Measurements from ENCODE around the gene CSGALNACT2. TPM values are rescaled to one million over a fixed set of nuclear protein-coding genes. Genes with fewer than 3 reads are reported as not detected.
"Not testable (repeated sequence)": the region's sequence is repeated elsewhere in the genome, so short reads cannot be mapped to it uniquely, and the experiment has no call there.

CSGALNACT2 gene, protein sequence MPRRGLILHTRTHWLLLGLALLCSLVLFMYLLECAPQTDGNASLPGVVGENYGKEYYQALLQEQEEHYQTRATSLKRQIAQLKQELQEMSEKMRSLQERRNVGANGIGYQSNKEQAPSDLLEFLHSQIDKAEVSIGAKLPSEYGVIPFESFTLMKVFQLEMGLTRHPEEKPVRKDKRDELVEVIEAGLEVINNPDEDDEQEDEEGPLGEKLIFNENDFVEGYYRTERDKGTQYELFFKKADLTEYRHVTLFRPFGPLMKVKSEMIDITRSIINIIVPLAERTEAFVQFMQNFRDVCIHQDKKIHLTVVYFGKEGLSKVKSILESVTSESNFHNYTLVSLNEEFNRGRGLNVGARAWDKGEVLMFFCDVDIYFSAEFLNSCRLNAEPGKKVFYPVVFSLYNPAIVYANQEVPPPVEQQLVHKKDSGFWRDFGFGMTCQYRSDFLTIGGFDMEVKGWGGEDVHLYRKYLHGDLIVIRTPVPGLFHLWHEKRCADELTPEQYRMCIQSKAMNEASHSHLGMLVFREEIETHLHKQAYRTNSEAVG
- total RNA-seq = 24.7 and 25.9 TPM in 2 replicates

DNA sequence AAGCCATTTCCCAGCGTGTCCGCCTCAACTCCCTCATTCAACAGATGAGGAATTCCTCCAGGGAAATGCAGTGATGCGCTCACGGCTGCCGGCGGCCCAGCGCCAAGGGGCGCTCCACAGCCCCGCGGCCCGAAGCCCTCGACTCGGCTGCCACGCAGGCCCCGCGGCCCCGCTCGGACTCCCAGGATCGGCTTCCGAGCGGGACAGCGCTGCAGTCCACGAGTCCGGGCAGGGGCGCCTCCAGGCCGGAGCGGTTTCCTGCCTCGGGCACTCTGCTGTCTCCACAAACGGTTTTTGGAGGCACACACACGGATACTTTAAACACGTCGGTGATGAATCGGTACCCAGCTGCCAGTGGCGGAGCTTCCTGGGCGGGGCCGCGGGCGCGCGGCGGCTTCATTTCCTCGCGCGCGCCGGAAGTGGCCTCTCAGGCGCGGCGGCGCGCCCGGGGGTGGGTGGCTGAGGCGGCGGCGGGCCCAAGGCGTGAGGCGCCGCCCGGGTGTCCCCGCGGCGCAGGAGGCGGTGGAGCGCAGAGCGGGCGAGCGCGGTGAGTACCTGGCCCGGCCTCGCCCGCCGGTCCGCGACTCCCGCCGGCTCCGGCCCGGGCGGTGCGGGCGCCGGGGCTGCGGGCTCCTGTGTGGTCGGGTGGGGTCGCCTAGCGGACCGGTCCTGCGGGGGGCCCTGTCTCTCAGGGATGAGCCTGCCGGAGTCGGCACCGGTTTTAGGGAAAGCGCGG, at the start of gene CSGALNACT2:
TSS of gene CSGALNACT2 (plus strand) at position 425 of the 736 bp plus-strand sequence. CDS start 16,705 bp downstream, outside the sequence.
- intact Hi-C loops (cut with micrococcal nuclease) = loop anchor here (1.0 to 10.0 kb wide), 7 partner anchors 9 to 583 kb away; partner anchors contain the start of gene BMS1
- no peaks in the 10 kb centered on the region for H3K9me3 Mint-ChIP-seq
- H3K36me3 Mint-ChIP-seq (ENCODE audit: low read depth) = peaks cover 25% of the 10 kb centered on the region
- H3K27ac Mint-ChIP-seq = peak within 1 kb of the TSS; percentile 99
- peak; percentile 97 for DNase-seq
- peak within 1 kb of the TSS; percentile 98 for H3K4me3 Mint-ChIP-seq
- H3K27me3 Mint-ChIP-seq = no peaks in the 10 kb centered on the region
- peaks cover 59% of the 10 kb centered on the region for H3K4me1 Mint-ChIP-seq

DNA sequence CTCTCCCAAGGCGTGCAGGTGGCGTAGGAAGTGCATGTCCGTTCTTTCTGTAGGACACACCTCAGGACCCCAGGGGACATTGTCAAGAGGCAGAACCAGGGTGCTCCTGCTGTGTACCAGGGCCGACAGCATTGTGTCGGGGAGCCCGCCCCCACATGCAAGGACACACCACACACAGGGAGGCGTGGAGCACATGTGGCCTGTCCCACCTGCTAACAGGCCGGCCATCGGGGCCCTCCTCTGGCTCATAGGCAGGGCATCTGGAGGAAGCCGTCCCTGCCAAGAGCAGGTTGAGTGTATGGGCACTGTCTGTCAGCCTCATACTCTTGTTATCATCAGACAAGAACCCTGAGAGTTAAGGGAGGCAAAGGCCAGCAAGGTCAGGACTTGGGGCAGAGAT, 48.7 kb upstream of the CSGALNACT2 start:
- Mint-ChIP-seq H3K27ac (no peak overlapping the region), H3K27me3 (peaks cover 20% of the 10 kb centered on the region), H3K36me3 (ENCODE audit: low read depth) (no peaks in the 10 kb centered on the region), H3K4me1 (peaks cover 2% of the 10 kb centered on the region), H3K4me3 (no peak overlapping the region), H3K9me3 (no peaks in the 10 kb centered on the region)
- DNase-seq = no peak
- intact Hi-C loops (cut with micrococcal nuclease) = no loop called here

DNA sequence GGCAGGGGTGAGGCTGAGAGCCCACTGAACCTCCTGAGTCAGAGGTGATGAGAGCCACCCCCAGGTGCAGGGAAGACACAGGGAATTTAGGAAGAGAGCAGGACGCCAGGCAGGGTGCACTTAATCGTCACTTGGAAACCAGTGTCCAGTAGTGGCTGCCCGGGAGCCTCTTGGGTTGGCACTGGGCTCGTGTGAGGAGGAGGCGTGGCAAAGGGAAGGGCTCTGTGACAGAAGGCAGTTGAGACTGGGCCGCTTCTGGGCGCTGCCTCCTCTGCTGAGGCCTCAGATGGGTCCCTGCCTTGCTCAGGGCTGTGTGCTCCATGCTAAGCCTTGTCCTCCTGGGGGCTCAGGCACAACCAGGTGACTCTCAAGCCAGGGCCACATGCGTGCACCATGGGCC, 48.1 kb upstream of the CSGALNACT2 start:
- no peak overlapping the region for H3K4me3 Mint-ChIP-seq
- H3K9me3 Mint-ChIP-seq = no peaks in the 10 kb centered on the region
- peaks cover 2% of the 10 kb centered on the region for H3K4me1 Mint-ChIP-seq
- DNase-seq = no peak
- H3K27me3 Mint-ChIP-seq = peaks cover 20% of the 10 kb centered on the region
- intact Hi-C loops (cut with micrococcal nuclease) = no loop called here
- no peak overlapping the region for H3K27ac Mint-ChIP-seq
- H3K36me3 Mint-ChIP-seq (ENCODE audit: low read depth) = no peaks in the 10 kb centered on the region

DNA sequence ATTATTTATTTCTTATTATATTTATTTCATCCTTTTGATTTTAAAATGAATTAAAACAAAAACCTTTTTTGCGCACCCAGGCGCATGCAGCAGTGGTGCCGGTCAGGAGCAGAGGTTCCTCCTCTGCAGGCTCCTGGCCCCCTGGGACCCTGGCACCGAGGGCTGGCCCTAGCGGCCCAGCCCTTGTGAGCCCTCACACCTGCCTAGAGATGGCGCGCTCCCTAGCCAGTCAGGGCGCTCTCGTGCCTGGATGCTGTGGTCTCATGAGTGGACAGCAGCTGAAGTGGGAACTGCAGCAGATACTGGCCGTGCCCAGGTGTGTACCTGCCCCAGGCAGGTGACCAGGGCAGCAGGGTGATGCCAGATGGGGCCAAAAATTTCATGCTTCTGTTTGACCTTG, 47.6 kb upstream of the CSGALNACT2 start:
- intact Hi-C loops (cut with micrococcal nuclease) = no loop called here
- Mint-ChIP-seq H3K36me3 (ENCODE audit: low read depth) (no peaks in the 10 kb centered on the region), H3K27ac (no peak overlapping the region), H3K4me3 (no peak overlapping the region), H3K9me3 (no peaks in the 10 kb centered on the region), H3K27me3 (peaks cover 20% of the 10 kb centered on the region), H3K4me1 (peaks cover 2% of the 10 kb centered on the region)
- DNase-seq = no peak

DNA sequence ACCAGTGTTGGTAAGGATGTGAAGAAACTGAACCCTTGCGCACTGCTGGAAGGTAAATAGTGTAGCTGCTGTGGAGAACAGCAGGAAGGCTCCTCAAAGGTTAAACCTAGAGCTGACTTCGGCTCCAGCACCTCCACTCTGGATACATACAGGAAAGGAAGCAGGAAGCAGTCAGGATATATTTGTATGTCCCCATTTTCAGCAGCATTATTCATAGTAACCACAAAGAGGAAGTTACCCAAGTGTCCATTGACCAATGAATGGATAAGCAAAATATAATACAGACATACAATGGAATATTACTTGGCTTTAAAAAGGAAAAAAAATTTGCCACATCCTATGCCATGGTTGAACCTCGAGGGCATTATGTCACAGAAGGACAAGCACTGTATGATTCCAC, 46.4 kb upstream of the CSGALNACT2 start:
- Mint-ChIP-seq H3K9me3 (no peaks in the 10 kb centered on the region), H3K36me3 (ENCODE audit: low read depth) (no peaks in the 10 kb centered on the region), H3K4me1 (peaks cover 2% of the 10 kb centered on the region), H3K4me3 (no peak overlapping the region), H3K27ac (no peak overlapping the region), H3K27me3 (peaks cover 20% of the 10 kb centered on the region)
- intact Hi-C loops (cut with micrococcal nuclease) = no loop called here
- DNase-seq = no peak

DNA sequence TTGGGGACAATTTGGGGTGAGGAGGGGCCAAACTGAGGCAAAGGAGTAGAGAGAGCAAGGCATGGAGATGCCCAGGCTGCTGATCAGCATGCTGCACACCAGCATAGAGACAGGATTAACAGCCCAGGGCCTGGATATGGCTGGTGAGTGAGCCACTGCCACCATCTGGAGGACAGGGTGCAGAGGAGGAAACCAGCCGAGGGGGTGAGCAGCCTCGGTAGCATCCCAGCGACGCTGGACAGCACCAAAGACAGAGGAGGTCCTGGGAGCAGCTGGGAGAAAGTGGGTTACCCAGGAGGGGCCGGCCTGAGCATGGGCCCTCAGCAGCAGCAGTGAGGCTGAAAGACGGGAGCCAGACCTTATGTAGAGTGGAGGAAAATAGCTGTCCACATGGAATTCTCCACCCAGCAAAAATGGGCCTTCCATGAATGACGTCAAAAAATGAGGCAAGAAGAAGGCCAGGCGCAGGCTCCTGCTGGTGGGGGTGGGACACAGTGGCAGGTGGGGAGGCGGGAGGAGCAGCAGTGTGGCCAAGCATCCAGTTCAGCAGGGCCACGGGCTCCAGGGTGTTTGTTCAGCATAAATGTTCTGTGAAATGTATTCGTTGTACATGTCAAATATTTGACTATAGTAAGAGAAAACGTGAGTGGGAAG, 44.7 kb upstream of the CSGALNACT2 start:
- H3K9me3 Mint-ChIP-seq = no peaks in the 10 kb centered on the region
- no peaks in the 10 kb centered on the region for H3K36me3 Mint-ChIP-seq (ENCODE audit: low read depth)
- no peak overlapping the region for H3K27ac Mint-ChIP-seq
- no peak for DNase-seq
- H3K4me3 Mint-ChIP-seq = no peak overlapping the region
- H3K4me1 Mint-ChIP-seq = peaks cover 2% of the 10 kb centered on the region
- peaks cover 20% of the 10 kb centered on the region for H3K27me3 Mint-ChIP-seq
- intact Hi-C loops (cut with micrococcal nuclease) = no loop called here

DNA sequence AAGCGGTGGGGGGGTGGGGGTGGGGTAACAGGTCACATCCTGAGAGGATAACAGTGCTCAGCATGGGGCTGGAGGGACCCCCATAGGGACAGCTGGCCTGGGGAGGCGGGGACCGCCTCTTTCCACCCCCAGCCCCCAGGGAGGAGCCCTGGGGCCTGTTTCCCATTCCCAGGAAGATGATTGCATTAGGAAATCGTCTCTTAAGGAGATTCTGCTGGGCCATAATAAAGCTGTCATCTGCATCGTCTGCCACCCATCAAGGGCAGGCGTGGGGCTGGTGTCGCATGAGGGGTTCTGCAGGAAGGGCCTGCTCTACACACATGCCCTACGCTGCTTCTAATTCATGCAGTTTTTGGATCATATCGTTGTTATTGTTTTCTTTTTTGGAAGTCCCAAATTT, 44.2 kb upstream of the CSGALNACT2 start:
- Mint-ChIP-seq H3K4me3 (no peak overlapping the region), H3K9me3 (no peaks in the 10 kb centered on the region), H3K27ac (no peak overlapping the region), H3K4me1 (peaks cover 2% of the 10 kb centered on the region), H3K27me3 (peaks cover 20% of the 10 kb centered on the region), H3K36me3 (ENCODE audit: low read depth) (no peaks in the 10 kb centered on the region)
- intact Hi-C loops (cut with micrococcal nuclease) = no loop called here
- DNase-seq = no peak

DNA sequence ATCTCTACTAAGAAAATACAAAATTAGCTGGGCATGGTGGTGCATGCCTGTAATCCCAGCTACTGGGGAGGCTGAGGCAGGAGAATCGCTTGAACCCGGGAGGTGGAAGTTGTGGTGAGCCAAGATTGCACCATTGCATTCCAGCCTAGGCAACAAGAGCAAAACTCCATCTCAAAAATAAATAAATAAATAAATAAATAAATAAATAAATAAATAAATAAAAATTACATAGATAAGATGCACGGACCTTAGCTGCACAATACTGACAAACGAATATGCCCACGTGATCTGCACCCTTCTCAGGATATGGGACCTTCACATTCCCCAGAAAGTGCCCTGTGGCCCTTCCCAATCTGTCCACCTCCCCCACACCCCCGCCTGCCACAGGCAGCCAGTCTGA, 38.9 kb upstream of the CSGALNACT2 start:
- H3K27me3 Mint-ChIP-seq = peaks cover 23% of the 10 kb centered on the region
- H3K27ac Mint-ChIP-seq; DNase-seq; intact Hi-C loops (cut with micrococcal nuclease); H3K4me3 Mint-ChIP-seq; H3K4me1 Mint-ChIP-seq; H3K36me3 Mint-ChIP-seq (ENCODE audit: low read depth); H3K9me3 Mint-ChIP-seq: not testable (repeated sequence)

DNA sequence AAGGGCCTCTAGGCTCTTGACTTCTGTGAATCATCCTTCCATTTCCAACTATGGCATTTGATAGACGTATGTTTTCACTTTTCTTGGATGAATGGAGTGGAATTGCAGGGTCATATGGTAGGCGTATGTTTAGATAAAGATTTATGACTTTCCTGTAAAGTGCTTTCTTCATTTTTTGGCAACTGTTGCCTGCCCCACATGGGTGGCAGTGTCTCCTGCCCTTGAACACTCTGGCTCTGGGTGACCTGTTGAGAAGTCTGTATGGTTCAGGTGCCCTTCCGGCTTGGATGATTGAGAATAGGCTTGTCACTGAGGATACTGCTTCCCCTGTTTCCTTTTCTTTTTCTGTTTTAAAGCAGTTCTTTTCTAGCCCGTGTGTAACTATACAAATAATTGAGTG, 38.3 kb upstream of the CSGALNACT2 start:
- Mint-ChIP-seq H3K4me3 (no peak overlapping the region), H3K27ac (no peak overlapping the region), H3K4me1 (peaks cover under 1% of the 10 kb centered on the region), H3K36me3 (ENCODE audit: low read depth) (no peaks in the 10 kb centered on the region), H3K27me3 (peaks cover 23% of the 10 kb centered on the region), H3K9me3 (no peaks in the 10 kb centered on the region)
- intact Hi-C loops (cut with micrococcal nuclease) = loop anchor here (10.0 kb wide), 1 partner anchor 545 kb away; no protein-coding TSS in a partner anchor
- no peak for DNase-seq

DNA sequence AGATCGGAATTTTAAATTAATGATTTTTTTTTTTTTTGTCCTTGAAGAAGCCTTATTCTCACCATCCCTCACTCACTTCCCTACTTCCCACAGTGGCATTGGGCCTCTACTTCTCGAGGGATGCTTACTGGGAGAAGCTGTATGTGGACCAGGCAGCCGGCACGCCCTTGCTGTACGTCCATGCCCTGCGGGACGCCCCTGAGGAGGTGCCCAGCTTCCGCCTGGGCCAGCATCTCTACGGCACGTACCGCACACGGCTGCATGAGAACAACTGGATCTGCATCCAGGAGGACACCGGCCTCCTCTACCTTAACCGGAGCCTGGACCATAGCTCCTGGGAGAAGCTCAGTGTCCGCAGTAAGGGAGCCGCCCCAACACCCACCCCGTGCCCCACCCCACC, 37.9 kb upstream of the CSGALNACT2 start:
- H3K9me3 Mint-ChIP-seq = no peaks in the 10 kb centered on the region
- no peak for DNase-seq
- intact Hi-C loops (cut with micrococcal nuclease) = loop anchor here (10.0 kb wide), 1 partner anchor 546 kb away; no protein-coding TSS in a partner anchor
- H3K27ac Mint-ChIP-seq = no peak overlapping the region
- H3K27me3 Mint-ChIP-seq = peaks cover 25% of the 10 kb centered on the region
- H3K4me1 Mint-ChIP-seq = peaks cover 4% of the 10 kb centered on the region
- no peak overlapping the region for H3K4me3 Mint-ChIP-seq
- no peaks in the 10 kb centered on the region for H3K36me3 Mint-ChIP-seq (ENCODE audit: low read depth)

DNA sequence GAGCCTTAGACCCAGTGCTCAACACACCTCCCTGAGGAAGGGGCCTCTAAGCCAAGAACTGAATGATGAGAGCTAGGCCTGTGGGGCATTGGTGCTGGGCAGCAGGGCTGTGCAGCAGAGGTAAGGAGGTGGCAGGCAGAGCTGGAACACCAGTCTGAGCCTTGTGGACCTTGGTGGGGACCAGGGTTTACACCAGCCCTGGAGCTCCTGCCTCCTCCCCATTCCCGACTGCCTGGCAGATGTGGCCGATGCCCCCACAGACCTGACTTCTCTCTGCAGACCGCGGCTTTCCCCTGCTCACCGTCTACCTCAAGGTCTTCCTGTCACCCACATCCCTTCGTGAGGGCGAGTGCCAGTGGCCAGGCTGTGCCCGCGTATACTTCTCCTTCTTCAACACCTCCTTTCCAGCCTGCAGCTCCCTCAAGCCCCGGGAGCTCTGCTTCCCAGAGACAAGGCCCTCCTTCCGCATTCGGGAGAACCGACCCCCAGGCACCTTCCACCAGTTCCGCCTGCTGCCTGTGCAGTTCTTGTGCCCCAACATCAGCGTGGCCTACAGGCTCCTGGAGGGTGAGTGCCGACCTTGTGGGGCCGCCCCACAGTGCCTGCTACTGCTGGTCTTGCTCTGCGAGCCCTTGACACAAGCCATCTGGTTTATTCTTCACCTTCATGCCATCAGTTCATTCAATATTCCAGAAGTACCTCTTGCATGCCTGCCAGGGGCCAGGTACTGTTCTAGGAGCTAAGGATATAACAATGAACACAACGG, 36.0 kb upstream of the CSGALNACT2 start:
- H3K4me3 Mint-ChIP-seq = peak overlapping the region; percentile 15
- peaks cover 25% of the 10 kb centered on the region for H3K27me3 Mint-ChIP-seq
- intact Hi-C loops (cut with micrococcal nuclease) = loop anchor here (10.0 kb wide), 1 partner anchor 547 kb away; no protein-coding TSS in a partner anchor
- H3K4me1 Mint-ChIP-seq = peaks cover 9% of the 10 kb centered on the region
- no peak for DNase-seq
- no peaks in the 10 kb centered on the region for H3K9me3 Mint-ChIP-seq
- H3K27ac Mint-ChIP-seq = no peak overlapping the region
- no peaks in the 10 kb centered on the region for H3K36me3 Mint-ChIP-seq (ENCODE audit: low read depth)

DNA sequence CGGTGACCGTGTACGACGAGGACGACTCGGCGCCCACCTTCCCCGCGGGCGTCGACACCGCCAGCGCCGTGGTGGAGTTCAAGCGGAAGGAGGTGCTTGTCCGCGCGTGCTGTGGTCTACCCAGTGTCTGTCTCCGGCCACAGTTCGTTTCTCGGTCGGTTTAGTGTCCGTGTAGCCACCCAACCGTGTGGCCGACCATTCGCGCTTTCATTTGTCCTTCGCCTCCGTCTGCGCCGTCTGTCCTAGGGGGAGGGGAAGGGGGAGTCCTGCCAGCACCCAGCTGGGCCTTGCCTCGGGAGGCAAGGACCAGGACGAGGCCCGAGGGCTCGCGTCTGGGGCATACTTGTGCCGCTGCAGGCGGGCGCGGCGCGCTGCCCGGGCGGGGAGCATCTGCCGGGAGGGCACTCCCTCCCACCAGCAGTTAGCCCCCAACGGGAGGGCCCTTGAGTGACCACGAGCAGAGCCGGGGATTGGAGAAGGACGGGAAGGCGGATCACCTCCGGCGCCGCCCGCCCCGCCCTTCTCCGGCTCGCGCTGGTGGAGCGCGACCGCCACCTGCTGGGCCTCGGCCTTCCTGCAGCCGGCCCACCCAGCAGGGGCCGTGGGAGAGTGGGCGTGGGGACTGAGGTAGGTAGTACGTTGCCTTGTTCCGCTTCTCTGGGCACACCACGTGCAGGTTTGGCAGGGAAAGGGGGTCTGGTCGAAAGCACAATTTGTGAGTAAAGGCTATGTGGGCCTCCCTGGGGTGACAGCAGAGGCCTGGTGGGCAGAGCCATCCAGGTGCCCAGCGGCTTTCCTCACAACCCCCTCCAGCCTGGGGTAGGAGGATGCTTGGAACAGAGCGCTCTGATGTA, 32.9 kb upstream of the CSGALNACT2 start:
- Mint-ChIP-seq H3K4me1 (peaks cover 13% of the 10 kb centered on the region), H3K27me3 (peaks cover 20% of the 10 kb centered on the region), H3K4me3 (peak overlapping the region; percentile 82), H3K36me3 (ENCODE audit: low read depth) (no peaks in the 10 kb centered on the region), H3K27ac (peak overlapping the region; percentile 65), H3K9me3 (no peaks in the 10 kb centered on the region)
- peak; percentile 95 for DNase-seq
- intact Hi-C loops (cut with micrococcal nuclease) = loop anchor here (1.0 to 10.0 kb wide), 5 partner anchors 29 to 551 kb away; partner anchors contain the start of genes CSGALNACT2 and RET
